ENCODE measurements around the gene PRAMEF20.
"Not testable (repeated sequence)": the region's sequence is repeated elsewhere in the genome, so short reads cannot be mapped to it uniquely, and the experiment has no call there.

DNA sequence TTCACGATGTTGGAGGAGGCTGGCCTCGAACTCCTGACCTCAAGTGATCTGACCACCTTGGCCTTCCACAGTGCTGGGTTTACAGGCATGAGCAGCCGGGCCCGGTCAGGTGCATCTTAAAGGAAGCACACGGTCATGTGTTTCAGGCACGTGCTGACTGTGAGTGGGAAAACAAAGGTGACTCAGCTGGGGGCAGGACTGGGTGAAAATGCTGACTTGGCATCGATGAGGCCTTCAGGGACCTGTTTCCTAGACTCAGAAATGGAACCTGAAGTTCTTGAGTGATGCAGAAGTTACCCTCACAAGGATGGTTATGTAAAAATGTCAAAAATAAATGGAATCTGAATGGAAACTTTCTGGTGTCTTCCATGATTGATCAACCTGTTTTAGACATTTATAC, 17.2 kb upstream of the PRAMEF20 start:
- TF ChIP-seq, protein P1, sequence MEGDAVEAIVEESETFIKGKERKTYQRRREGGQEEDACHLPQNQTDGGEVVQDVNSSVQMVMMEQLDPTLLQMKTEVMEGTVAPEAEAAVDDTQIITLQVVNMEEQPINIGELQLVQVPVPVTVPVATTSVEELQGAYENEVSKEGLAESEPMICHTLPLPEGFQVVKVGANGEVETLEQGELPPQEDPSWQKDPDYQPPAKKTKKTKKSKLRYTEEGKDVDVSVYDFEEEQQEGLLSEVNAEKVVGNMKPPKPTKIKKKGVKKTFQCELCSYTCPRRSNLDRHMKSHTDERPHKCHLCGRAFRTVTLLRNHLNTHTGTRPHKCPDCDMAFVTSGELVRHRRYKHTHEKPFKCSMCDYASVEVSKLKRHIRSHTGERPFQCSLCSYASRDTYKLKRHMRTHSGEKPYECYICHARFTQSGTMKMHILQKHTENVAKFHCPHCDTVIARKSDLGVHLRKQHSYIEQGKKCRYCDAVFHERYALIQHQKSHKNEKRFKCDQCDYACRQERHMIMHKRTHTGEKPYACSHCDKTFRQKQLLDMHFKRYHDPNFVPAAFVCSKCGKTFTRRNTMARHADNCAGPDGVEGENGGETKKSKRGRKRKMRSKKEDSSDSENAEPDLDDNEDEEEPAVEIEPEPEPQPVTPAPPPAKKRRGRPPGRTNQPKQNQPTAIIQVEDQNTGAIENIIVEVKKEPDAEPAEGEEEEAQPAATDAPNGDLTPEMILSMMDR (IDR thresholded peaks at IDR 0.05; ENCODE audit: low read length), result not testable (repeated sequence)
- not testable (repeated sequence) for TF ChIP-seq EZH2 (IDR thresholded peaks at IDR 0.05; ENCODE audit: borderline replicate concordance, low read length)
